Suprapubic skin (tissue), 4 donors: ENCODE data around the gene IQCM. TPM values are rescaled to one million over a fixed set of nuclear protein-coding genes. Genes with fewer than 3 reads are reported as not detected.

Source experiments
- DNase-seq, 2 donors: peaks; one replicate each; pipeline ENCODE4 v3.0.0-alpha.2; 2019; ENCODE audit warnings: low spot score in 2 of 2
- H3K27ac ChIP-seq: fragments of 200-600 bp; sonication (generic); one replicate; pipeline ENCODE4 v1.5.1; 2019
- H3K27me3 ChIP-seq: fragments of 200-600 bp; sonication (generic); one replicate; pipeline ENCODE4 v1.5.1; 2019
- H3K36me3 ChIP-seq: fragments of 200-600 bp; sonication (generic); one replicate; pipeline ENCODE4 v1.5.1; 2019
- H3K4me1 ChIP-seq: fragments of 200-600 bp; sonication (generic); one replicate; pipeline ENCODE4 v1.5.1; 2019
- H3K4me3 ChIP-seq: fragments of 200-600 bp; sonication (generic); one replicate; pipeline ENCODE4 v1.5.1; 2019; ENCODE audit warnings: mild to moderate bottlenecking
- H3K9me3 ChIP-seq: fragments of 200-600 bp; sonication (generic); one replicate; pipeline ENCODE4 v1.5.1; 2019
- POLR2A ChIP-seq, 2 donors: fragments of 450-650 bp; IDR thresholded peaks; one replicate each; pipeline ENCODE4 v1.6.1; 2017; ENCODE audit warnings: antibody characterized with exemption in 2 of 2, mild to moderate bottlenecking in 2 of 2, moderate library complexity in 2 of 2
- total RNA-seq, 4 donors: library from RNA; depleted of rRNA; stranded (reverse); fragments of >200 nt; gene quantifications; one replicate each; pipeline ENCODE4 v1.1.0, GENCODE V29; 2016

The IQCM gene
- total RNA-seq, 4 donors from 2014 or later: not detected

DNA sequence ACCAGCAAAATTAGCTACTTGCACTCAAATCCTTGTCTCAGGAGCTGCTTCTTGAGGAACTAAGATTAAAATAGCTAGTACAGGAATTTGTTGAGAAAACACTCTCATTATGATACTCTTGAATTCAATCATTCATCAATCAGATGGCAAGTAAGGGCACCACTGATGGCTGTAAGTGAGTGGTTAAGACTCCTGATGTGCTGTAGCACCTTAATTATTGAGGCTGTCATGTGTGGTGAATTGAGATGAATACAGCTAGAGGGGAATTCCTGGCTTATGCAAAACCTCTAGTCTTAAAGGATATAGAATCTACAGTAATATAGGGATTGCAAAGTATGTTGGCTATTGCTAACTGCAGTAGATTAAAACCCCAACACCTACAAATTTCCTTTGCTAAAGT, 509.1 kb downstream of the IQCM start:
- H3K4me3 ChIP-seq: no peak overlapping the region
- H3K9me3 ChIP-seq: no peaks in the 10 kb centered on the region
- no peak for TF ChIP-seq POLR2A (IDR thresholded peaks at IDR 0.05)
- H3K4me1 ChIP-seq: no peaks in the 10 kb centered on the region
- no peak overlapping the region for H3K27ac ChIP-seq
- no peaks in the 10 kb centered on the region for H3K36me3 ChIP-seq
- no peak for DNase-seq
- no peaks in the 10 kb centered on the region for H3K27me3 ChIP-seq
